H9 (cell line): ENCODE results near the gene ODC1. TPM values are rescaled to one million over a fixed set of nuclear protein-coding genes. Genes with fewer than 3 reads are reported as not detected.

Experiments used
- DNase-seq: peaks from one replicate; pipeline ENCODE4 v3.0.0-alpha.2; 2017
- H2AFZ ChIP-seq: one replicate; pipeline ENCODE4 v1.6.1; 2013; ENCODE audit warnings: mild to moderate bottlenecking, low read length, control low read depth, moderate library complexity
- H2AK5ac ChIP-seq: 2 replicates; pipeline ENCODE4 v1.6.1; 2013; ENCODE audit warnings: low read length, control low read depth, mixed read lengths; ENCODE audit not compliant: insufficient read length
- H2BK120ac ChIP-seq: one replicate; pipeline ENCODE4 v1.6.1; 2013; ENCODE audit warnings: low read depth, mild to moderate bottlenecking, low read length, control low read depth, inconsistent platforms; ENCODE audit not compliant: poor library complexity, severe bottlenecking
- H2BK12ac ChIP-seq: 2 replicates; pipeline ENCODE4 v1.6.1; 2013; ENCODE audit warnings: low read length, control low read depth, mixed read lengths, low read depth; ENCODE audit not compliant: insufficient read length
- H2BK15ac ChIP-seq: 2 replicates; pipeline ENCODE4 v1.6.1; 2013; ENCODE audit warnings: low read depth, low read length, control low read depth
- H2BK20ac ChIP-seq: one replicate; pipeline ENCODE4 v1.6.1; 2013; ENCODE audit warnings: low read depth, mild to moderate bottlenecking, low read length, control low read depth, inconsistent platforms; ENCODE audit not compliant: poor library complexity, severe bottlenecking
- H2BK5ac ChIP-seq: 2 replicates; pipeline ENCODE4 v1.6.1; 2013; ENCODE audit warnings: low read length, control low read depth, mixed read lengths; ENCODE audit not compliant: insufficient read length
- H3K14ac ChIP-seq: 2 replicates; pipeline ENCODE4 v1.6.1; 2013; ENCODE audit warnings: low read length, control low read depth; ENCODE audit not compliant: insufficient read depth
- H3K18ac ChIP-seq: 2 replicates; pipeline ENCODE4 v1.6.1; 2013; ENCODE audit warnings: low read depth, mild to moderate bottlenecking, mixed read lengths, low read length, control low read depth; ENCODE audit not compliant: insufficient read length
- H3K23ac ChIP-seq: 2 replicates; pipeline ENCODE4 v1.6.1; 2013; ENCODE audit warnings: low read length, control low read depth, mixed read lengths, low read depth; ENCODE audit not compliant: insufficient read length
- H3K23me2 ChIP-seq: 2 replicates; pipeline ENCODE4 v1.6.1; 2013; ENCODE audit warnings: low read depth, mild to moderate bottlenecking, mixed read lengths, low read length, control low read depth; ENCODE audit not compliant: insufficient read length, poor library complexity, severe bottlenecking
- H3K27ac ChIP-seq: 2 replicates; pipeline ENCODE4 v1.5.1; 2013; ENCODE audit warnings: low read length, control low read depth, mixed read lengths, low read depth; ENCODE audit not compliant: insufficient read length
- H3K27me3 ChIP-seq: 2 replicates; pipeline ENCODE4 v1.6.1; 2013; ENCODE audit warnings: low read length, control low read depth, inconsistent platforms; ENCODE audit not compliant: insufficient read depth
- H3K4ac ChIP-seq: 2 replicates; pipeline ENCODE4 v1.6.1; 2013; ENCODE audit warnings: low read depth, mild to moderate bottlenecking, control low read depth, inconsistent platforms, low read length, moderate library complexity
- H3K4me1 ChIP-seq: 2 replicates; pipeline ENCODE4 v1.6.1; 2013; ENCODE audit warnings: low read length, control low read depth, inconsistent platforms; ENCODE audit not compliant: insufficient read depth
- H3K4me2 ChIP-seq: 2 replicates; pipeline ENCODE4 v1.6.1; 2013; ENCODE audit warnings: low read length, control low read depth, mixed read lengths; ENCODE audit not compliant: insufficient read length, insufficient read depth
- H3K56ac ChIP-seq: 2 replicates; pipeline ENCODE4 v1.6.1; 2013; ENCODE audit warnings: low read depth, mild to moderate bottlenecking, mixed read lengths, low read length, control low read depth; ENCODE audit not compliant: insufficient read length
- H3K79me1 ChIP-seq: 2 replicates; pipeline ENCODE4 v1.6.1; 2013; ENCODE audit warnings: low read depth, mild to moderate bottlenecking, moderate library complexity, low read length, control low read depth, inconsistent platforms; ENCODE audit not compliant: insufficient read depth, poor library complexity, severe bottlenecking
- H3K79me2 ChIP-seq: 2 replicates; pipeline ENCODE4 v1.6.1; 2013; ENCODE audit warnings: low read length, control low read depth, inconsistent platforms; ENCODE audit not compliant: insufficient read depth
- H3K9ac ChIP-seq: 2 replicates; pipeline ENCODE4 v1.6.1; 2013; ENCODE audit warnings: low read length, control low read depth, mixed read lengths; ENCODE audit not compliant: insufficient read length; ENCODE audit errors: extremely low read depth
- H3K9me3 ChIP-seq: one replicate; pipeline ENCODE4 v1.6.1; 2013; ENCODE audit warnings: low read depth, low read length, inconsistent platforms; ENCODE audit not compliant: control insufficient read depth
- H3T11ph ChIP-seq: one replicate; pipeline ENCODE4 v1.6.1; 2013; ENCODE audit warnings: mild to moderate bottlenecking, low read length, control low read depth, inconsistent platforms
- H4K20me1 ChIP-seq: one replicate; pipeline ENCODE4 v1.6.1; 2013; ENCODE audit not compliant: control insufficient read depth, insufficient read length, insufficient read depth
- H4K5ac ChIP-seq: 2 replicates; pipeline ENCODE4 v1.6.1; 2013; ENCODE audit warnings: low read depth, mild to moderate bottlenecking, mixed read lengths, low read length, control low read depth; ENCODE audit not compliant: insufficient read length
- H4K8ac ChIP-seq: replicated peaks from 2 replicates; pipeline ENCODE4 v1.6.1; 2013; ENCODE audit warnings: low read length, control low read depth, mixed read lengths, low read depth; ENCODE audit not compliant: insufficient read length
- H4K91ac ChIP-seq: 2 replicates; pipeline ENCODE4 v1.6.1; 2013; ENCODE audit warnings: low read depth, mild to moderate bottlenecking, moderate library complexity, mixed read lengths, low read length, control low read depth; ENCODE audit not compliant: insufficient read length
- H3K27ac Mint-ChIP-seq, 3 experiments: 2 replicates in 2 of 3; 3 replicates in 1 of 3; pipeline ENCODE4 v1.8.0; 2020 to 2021; ENCODE audit warnings: mixed read lengths in 3 of 3, mild to moderate bottlenecking in 1 of 3, moderate library complexity in 1 of 3
- H3K27me3 Mint-ChIP-seq: 2 replicates; pipeline ENCODE4 v1.8.0; 2021; ENCODE audit warnings: low read depth, mild to moderate bottlenecking, moderate library complexity, mixed read lengths
- H3K36me3 Mint-ChIP-seq, 3 experiments: 2 replicates in 2 of 3; 3 replicates in 1 of 3; pipeline ENCODE4 v1.8.0; 2020 to 2021; ENCODE audit warnings: low read depth in 3 of 3, mixed read lengths in 3 of 3; ENCODE audit not compliant: insufficient read depth in 1 of 3
- H3K4me1 Mint-ChIP-seq, 2 experiments: 2 replicates each; pipeline ENCODE4 v1.8.0; 2020; ENCODE audit warnings: mixed read lengths in 2 of 2
- H3K4me3 Mint-ChIP-seq, 2 experiments: 2 replicates in 1 of 2; 3 replicates in 1 of 2; pipeline ENCODE4 v1.8.0; 2020 to 2021; ENCODE audit warnings: mild to moderate bottlenecking in 2 of 2, mixed read lengths in 2 of 2, moderate library complexity in 1 of 2
- H3K9me3 Mint-ChIP-seq, 2 experiments: 2 replicates in 1 of 2; 3 replicates in 1 of 2; pipeline ENCODE4 v1.8.0; 2020; ENCODE audit warnings: mild to moderate bottlenecking in 2 of 2, mixed read lengths in 2 of 2, moderate library complexity in 1 of 2
- WGBS: extraction: QIAGEN DNeasy Blood & Tissue Kit; methylation state at CpG from one replicate; pipeline ENCODE4 v1.1.7; 2013; ENCODE audit warnings: missing lambda C conversion rate, low lambda C conversion rate, mixed read lengths; ENCODE audit not compliant: insufficient read length; ENCODE audit errors: extremely low coverage; 5-methylcytosine and 5-hydroxymethylcytosine counted together
- total RNA-seq: library from RNA; stranded (reverse); gene quantifications from 2 replicates; pipeline ENCODE4 v1.2.1, GENCODE V29; 2021
- TF ChIP-seq, protein P1 (sequence below): fragments of 200-600 bp; sonication (generic); conservative IDR thresholded peaks from 3 replicates; pipeline ENCODE4 v1.8.0; 2021; ENCODE audit warnings: antibody characterized with exemption, mild to moderate bottlenecking

ODC1 gene
- total RNA-seq, 1 experiment from 2014 or later: 48.3 TPM

DNA sequence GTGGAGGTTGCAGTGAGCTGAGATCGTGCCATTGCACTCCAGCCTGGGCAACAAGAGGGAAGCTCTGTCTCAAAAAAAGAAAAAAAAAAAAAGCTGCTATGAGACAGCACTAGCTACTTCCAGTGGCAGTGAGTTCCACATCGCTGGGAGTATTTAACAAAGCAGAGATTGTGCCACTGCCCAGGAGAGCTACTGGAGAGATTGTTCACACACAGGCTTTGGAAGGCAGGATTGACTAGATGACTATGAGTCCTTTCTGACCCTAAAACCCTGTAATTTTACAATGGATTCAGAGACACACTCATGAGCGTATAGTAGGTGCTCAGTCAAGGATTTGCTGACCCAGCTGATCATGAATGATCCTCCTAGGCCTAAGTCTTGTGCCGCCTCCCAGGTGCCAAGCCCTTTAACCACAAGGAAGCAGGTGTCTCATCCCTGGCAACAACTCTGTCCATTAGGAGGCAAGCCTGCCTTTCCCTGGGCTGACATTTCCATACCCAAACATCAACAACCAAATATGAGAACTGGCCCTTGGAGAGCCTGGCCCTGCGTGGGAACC, 45.0 kb upstream of the ODC1 start:
- no peak overlapping the region for H3T11ph ChIP-seq
- H4K8ac ChIP-seq: no peak overlapping the region
- Mint-ChIP-seq H3K27ac (no peak overlapping the region; a peak in 1 of 7 replicates), H3K4me1 (peaks cover 4 to 16% of the 10 kb centered on the region in 2 experiments; a peak in 3 of 4 replicates), H3K36me3 (peaks cover 0 to 8% (median 5%) of the 10 kb centered on the region in 3 experiments; a peak in 3 of 7 replicates), H3K4me3 (no peak overlapping the region), H3K9me3 (peaks cover 7 to 13% of the 10 kb centered on the region in 2 experiments), H3K27me3 (peaks cover 4% of the 10 kb centered on the region; the same call in 1 of the 2 replicates)
- no peak overlapping the region for H3K23ac ChIP-seq
- no peak overlapping the region for H2AFZ ChIP-seq
- no peak overlapping the region for H4K91ac ChIP-seq
- H3K14ac ChIP-seq: no peak overlapping the region
- H3K4me2 ChIP-seq: no peak overlapping the region
- no peak for DNase-seq
- no peaks in the 10 kb centered on the region for H3K79me2 ChIP-seq
- no peak overlapping the region for H2AK5ac ChIP-seq
- H3K9ac ChIP-seq: no peak overlapping the region
- no CpG with 5 or more reads among the region's 5 CpGs for WGBS
- no peak overlapping the region for H4K5ac ChIP-seq
- H3K9me3 ChIP-seq: no peaks in the 10 kb centered on the region
- TF ChIP-seq, protein P1, sequence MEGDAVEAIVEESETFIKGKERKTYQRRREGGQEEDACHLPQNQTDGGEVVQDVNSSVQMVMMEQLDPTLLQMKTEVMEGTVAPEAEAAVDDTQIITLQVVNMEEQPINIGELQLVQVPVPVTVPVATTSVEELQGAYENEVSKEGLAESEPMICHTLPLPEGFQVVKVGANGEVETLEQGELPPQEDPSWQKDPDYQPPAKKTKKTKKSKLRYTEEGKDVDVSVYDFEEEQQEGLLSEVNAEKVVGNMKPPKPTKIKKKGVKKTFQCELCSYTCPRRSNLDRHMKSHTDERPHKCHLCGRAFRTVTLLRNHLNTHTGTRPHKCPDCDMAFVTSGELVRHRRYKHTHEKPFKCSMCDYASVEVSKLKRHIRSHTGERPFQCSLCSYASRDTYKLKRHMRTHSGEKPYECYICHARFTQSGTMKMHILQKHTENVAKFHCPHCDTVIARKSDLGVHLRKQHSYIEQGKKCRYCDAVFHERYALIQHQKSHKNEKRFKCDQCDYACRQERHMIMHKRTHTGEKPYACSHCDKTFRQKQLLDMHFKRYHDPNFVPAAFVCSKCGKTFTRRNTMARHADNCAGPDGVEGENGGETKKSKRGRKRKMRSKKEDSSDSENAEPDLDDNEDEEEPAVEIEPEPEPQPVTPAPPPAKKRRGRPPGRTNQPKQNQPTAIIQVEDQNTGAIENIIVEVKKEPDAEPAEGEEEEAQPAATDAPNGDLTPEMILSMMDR: no peak
- H2BK20ac ChIP-seq: no peak overlapping the region
- H2BK12ac ChIP-seq: no peak overlapping the region
- H3K4me1 ChIP-seq: no peaks in the 10 kb centered on the region
- no peak overlapping the region for H2BK5ac ChIP-seq
- H3K27me3 ChIP-seq: no peaks in the 10 kb centered on the region
- no peak overlapping the region for H3K18ac ChIP-seq
- no peaks in the 10 kb centered on the region for H3K23me2 ChIP-seq
- no peak overlapping the region for H3K56ac ChIP-seq
- H2BK15ac ChIP-seq: no peak overlapping the region
- no peaks in the 10 kb centered on the region for H4K20me1 ChIP-seq
- H3K4ac ChIP-seq: no peak overlapping the region
- H3K27ac ChIP-seq: no peak overlapping the region
- no peaks in the 10 kb centered on the region for H3K79me1 ChIP-seq
- H2BK120ac ChIP-seq: no peak overlapping the region
